ENCODE data around the gene GNE. TPM values are rescaled to one million over a fixed set of nuclear protein-coding genes. Genes with fewer than 3 reads are reported as not detected.

The GNE gene
- total and polyA plus RNA-seq, 2 of the 13 experiments (the other 11 are each of a cell fraction or from before 2014, with no cell fraction given) = 16.1 to 24.1 TPM

DNA sequence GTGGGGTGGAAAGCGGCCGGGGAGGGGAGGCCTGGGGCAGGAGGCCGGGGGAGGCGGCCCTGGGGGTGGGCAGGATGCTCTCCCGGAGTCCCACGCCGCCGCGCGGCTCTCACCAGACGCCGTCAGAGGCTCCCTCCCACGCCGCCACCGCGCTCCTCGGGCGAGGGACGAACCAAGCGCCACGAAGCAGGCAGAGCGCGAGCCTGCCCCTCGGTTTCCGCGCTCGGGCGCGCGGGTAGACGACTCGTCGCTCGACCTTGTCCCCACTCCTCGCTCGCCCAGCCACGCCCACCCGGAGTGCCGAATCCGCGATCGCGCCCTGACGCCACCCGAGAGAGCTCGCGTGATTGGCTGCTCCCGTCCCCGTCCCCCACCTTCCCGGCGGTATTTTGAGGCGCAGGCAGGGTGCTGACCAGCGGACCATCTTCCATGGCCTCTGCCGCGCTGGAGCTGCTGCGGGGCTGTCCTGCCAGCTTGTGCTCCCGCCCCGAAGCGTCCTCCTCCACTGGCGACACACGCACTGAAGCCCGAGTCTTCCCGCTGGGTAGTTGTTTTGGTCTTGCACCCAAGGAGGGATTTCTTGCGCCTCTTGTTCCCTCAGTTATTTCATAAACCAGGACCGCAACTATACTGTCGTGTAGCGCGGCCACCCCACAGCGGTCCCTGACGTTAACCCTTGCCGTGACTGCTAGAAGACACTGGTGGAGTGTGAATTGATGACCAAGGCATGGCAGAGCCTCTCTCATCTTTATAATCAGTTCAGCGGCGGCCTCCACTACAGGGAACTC lies at the start of gene GNE (continued):
- TF ChIP-seq, protein P1, sequence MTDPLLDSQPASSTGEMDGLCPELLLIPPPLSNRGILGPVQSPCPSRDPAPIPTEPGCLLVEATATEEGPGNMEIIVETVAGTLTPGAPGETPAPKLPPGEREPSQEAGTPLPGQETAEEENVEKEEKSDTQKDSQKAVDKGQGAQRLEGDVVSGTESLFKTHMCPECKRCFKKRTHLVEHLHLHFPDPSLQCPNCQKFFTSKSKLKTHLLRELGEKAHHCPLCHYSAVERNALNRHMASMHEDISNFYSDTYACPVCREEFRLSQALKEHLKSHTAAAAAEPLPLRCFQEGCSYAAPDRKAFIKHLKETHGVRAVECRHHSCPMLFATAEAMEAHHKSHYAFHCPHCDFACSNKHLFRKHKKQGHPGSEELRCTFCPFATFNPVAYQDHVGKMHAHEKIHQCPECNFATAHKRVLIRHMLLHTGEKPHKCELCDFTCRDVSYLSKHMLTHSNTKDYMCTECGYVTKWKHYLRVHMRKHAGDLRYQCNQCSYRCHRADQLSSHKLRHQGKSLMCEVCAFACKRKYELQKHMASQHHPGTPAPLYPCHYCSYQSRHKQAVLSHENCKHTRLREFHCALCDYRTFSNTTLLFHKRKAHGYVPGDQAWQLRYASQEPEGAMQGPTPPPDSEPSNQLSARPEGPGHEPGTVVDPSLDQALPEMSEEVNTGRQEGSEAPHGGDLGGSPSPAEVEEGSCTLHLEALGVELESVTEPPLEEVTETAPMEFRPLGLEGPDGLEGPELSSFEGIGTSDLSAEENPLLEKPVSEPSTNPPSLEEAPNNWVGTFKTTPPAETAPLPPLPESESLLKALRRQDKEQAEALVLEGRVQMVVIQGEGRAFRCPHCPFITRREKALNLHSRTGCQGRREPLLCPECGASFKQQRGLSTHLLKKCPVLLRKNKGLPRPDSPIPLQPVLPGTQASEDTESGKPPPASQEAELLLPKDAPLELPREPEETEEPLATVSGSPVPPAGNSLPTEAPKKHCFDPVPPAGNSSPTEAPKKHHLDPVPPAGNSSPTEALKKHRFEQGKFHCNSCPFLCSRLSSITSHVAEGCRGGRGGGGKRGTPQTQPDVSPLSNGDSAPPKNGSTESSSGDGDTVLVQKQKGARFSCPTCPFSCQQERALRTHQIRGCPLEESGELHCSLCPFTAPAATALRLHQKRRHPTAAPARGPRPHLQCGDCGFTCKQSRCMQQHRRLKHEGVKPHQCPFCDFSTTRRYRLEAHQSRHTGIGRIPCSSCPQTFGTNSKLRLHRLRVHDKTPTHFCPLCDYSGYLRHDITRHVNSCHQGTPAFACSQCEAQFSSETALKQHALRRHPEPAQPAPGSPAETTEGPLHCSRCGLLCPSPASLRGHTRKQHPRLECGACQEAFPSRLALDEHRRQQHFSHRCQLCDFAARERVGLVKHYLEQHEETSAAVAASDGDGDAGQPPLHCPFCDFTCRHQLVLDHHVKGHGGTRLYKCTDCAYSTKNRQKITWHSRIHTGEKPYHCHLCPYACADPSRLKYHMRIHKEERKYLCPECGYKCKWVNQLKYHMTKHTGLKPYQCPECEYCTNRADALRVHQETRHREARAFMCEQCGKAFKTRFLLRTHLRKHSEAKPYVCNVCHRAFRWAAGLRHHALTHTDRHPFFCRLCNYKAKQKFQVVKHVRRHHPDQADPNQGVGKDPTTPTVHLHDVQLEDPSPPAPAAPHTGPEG (CRISPR knock-in tag; IDR thresholded peaks at IDR 0.05) = peak; percentile 58; the same call in 1 of the 2 replicates
- peak; percentile 85 for TF ChIP-seq ZMYM4 (CRISPR knock-in tag; IDR thresholded peaks at IDR 0.05)
- TF ChIP-seq ZNF232 (CRISPR knock-in tag; IDR thresholded peaks at IDR 0.05; ENCODE audit: borderline replicate concordance) = peak; percentile 65; the same call in 1 of the 2 replicates
- peak; percentile 70 for TF ChIP-seq PHF5A (CRISPR knock-in tag; IDR thresholded peaks at IDR 0.05; ENCODE audit: low read depth, unreplicated experiment)
- TF ChIP-seq, protein P2, sequence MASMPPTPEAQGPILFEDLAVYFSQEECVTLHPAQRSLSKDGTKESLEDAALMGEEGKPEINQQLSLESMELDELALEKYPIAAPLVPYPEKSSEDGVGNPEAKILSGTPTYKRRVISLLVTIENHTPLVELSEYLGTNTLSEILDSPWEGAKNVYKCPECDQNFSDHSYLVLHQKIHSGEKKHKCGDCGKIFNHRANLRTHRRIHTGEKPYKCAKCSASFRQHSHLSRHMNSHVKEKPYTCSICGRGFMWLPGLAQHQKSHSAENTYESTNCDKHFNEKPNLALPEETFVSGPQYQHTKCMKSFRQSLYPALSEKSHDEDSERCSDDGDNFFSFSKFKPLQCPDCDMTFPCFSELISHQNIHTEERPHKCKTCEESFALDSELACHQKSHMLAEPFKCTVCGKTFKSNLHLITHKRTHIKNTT (CRISPR knock-in tag; IDR thresholded peaks at IDR 0.05) = no peak
- peak; percentile 75 for TF ChIP-seq ZNF124 (CRISPR knock-in tag; IDR thresholded peaks at IDR 0.05)
- no peak for TF ChIP-seq ZNF75D (CRISPR knock-in tag; IDR thresholded peaks at IDR 0.05; ENCODE audit: borderline replicate concordance)
- TF ChIP-seq RAD51 (IDR thresholded peaks at IDR 0.05; ENCODE audit: borderline replicate concordance) = no peak
- TF ChIP-seq ZMYM2 (CRISPR knock-in tag; IDR thresholded peaks at IDR 0.05) = peak; percentile 13; the same call in 1 of the 2 replicates
- TF ChIP-seq, protein P3, sequence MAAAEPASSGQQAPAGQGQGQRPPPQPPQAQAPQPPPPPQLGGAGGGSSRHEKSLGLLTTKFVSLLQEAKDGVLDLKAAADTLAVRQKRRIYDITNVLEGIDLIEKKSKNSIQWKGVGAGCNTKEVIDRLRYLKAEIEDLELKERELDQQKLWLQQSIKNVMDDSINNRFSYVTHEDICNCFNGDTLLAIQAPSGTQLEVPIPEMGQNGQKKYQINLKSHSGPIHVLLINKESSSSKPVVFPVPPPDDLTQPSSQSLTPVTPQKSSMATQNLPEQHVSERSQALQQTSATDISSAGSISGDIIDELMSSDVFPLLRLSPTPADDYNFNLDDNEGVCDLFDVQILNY (CRISPR knock-in tag; conservative IDR thresholded peaks at IDR 0.05) = peak; percentile 66; the same call in 1 of the 2 replicates
- peak; percentile 88 for TF ChIP-seq NFYC (CRISPR knock-in tag; IDR thresholded peaks at IDR 0.05)
- TF ChIP-seq ADNP (CRISPR knock-in tag; IDR thresholded peaks at IDR 0.05) = no peak
- no peak for TF ChIP-seq ZNF530 (CRISPR knock-in tag; IDR thresholded peaks at IDR 0.05; ENCODE audit: low read depth)
- peak; percentile 80; the same call in 1 of the 2 replicates for TF ChIP-seq HDAC1 (CRISPR knock-in tag; IDR thresholded peaks at IDR 0.05)
- TF ChIP-seq ZNF136 (CRISPR knock-in tag; IDR thresholded peaks at IDR 0.05; ENCODE audit: low read depth) = 0 out of 2 replicates have a peak, but pooled peaks have one; percentile 60
- TF ChIP-seq ZNF3 (CRISPR knock-in tag; IDR thresholded peaks at IDR 0.05) = no peak
- peak; percentile 84; the same call in 1 of the 2 replicates for TF ChIP-seq TP53 (CRISPR knock-in tag; conservative IDR thresholded peaks at IDR 0.05)
- peak; percentile 91 for TF ChIP-seq DMAP1 (CRISPR knock-in tag; IDR thresholded peaks at IDR 0.05)
- no peak for TF ChIP-seq EEA1 (CRISPR knock-in tag; IDR thresholded peaks at IDR 0.05; ENCODE audit: borderline replicate concordance)
- TF ChIP-seq KLF11 (CRISPR knock-in tag; IDR thresholded peaks at IDR 0.05) = 0 out of 2 replicates have a peak, but pooled peaks have one; percentile 64
- 0 out of 4 replicates have a peak, but pooled peaks of 1 of the 2 experiments have one; percentile 27 for TF ChIP-seq MAFK (conservative IDR thresholded peaks at IDR 0.05 in 1 of 2, IDR thresholded peaks at IDR 0.05 in 1 of 2; ENCODE audit: low read length in 2 of 2)
- TF ChIP-seq, protein P4, sequence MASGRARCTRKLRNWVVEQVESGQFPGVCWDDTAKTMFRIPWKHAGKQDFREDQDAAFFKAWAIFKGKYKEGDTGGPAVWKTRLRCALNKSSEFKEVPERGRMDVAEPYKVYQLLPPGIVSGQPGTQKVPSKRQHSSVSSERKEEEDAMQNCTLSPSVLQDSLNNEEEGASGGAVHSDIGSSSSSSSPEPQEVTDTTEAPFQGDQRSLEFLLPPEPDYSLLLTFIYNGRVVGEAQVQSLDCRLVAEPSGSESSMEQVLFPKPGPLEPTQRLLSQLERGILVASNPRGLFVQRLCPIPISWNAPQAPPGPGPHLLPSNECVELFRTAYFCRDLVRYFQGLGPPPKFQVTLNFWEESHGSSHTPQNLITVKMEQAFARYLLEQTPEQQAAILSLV (CRISPR knock-in tag; IDR thresholded peaks at IDR 0.05; ENCODE audit: borderline replicate concordance) = peak; percentile 52; the same call in 1 of the 2 replicates
